GM18502 (cell line): ENCODE data around the gene CCDC172.

ENCODE experiments used
- ATAC-seq: cut with Tn5 transposase; IDR thresholded peaks from one replicate; pipeline ENCODE4 v1.9.1; 2021; ENCODE audit warnings: mild to moderate bottlenecking; ENCODE audit not compliant: unreplicated experiment, poor library complexity

The CCDC172 gene, protein sequence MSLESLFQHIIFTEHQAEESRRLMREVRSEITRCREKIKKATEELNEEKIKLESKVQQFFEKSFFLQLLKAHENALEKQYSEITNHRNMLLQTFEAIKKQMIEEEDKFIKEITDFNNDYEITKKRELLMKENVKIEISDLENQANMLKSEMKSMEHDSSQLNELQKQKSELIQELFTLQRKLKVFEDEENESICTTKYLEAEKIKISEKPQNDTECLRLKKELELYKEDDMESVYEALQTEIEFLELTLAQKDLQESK

DNA sequence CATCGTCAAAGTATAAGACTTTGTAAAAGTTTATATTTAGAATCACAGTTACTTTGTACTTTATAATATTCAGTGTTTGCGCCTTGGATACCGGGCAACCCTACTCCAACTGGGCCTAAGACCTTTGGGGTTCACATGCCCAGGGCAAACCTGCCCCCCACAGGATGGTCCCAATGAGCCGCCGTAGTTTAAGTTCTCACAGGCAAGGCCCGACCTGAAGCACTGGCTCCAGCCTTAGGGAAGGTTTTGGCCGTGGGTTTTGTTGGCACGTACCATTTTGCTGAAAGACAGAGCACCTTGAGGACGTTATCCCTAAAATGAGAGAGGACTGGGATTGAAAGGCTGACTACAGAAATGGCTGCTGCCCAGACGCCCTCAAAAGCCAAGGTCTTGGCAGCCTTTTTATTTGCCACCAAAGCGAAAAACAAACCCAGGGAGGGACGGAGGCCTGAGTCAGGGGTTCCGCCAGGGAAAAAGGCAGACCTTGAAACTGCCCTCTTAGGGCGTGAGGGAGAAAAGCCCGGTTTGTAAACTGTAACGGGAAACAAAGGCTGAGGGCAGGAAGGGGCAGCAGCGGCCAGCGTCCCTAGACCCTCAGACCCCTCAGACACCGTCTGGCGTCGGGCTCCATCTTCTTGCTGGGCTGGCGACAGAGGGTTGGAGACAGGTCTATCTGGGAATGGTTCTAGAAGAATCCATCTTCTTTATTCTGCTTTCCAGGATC is at the start of gene CCDC172:
Gene CCDC172, plus strand, starts transcription at position 222 of the 724 bp plus-strand sequence. CDS start 564 bp downstream, outside the sequence.
- no peak for ATAC-seq

DNA sequence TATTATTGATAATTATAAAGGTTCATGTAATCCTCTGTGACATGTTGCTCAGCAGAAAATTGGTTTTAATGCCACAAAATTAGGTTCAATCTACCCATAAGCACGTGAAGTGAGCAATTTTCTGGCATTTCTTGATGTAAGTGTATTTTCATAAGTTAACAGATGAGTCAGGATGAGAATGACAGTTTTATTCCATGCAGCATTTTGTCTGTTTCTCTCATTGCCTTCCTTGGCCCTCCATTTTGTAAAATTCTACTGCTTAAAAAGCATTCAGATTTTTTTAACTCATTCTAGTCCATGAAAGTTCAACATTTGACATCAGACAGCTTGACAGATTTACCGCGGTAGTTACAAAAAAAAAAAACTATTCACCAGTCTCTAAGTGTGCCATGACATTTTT is 47.3 kb upstream of the CCDC172 start:
- no peak for ATAC-seq

DNA sequence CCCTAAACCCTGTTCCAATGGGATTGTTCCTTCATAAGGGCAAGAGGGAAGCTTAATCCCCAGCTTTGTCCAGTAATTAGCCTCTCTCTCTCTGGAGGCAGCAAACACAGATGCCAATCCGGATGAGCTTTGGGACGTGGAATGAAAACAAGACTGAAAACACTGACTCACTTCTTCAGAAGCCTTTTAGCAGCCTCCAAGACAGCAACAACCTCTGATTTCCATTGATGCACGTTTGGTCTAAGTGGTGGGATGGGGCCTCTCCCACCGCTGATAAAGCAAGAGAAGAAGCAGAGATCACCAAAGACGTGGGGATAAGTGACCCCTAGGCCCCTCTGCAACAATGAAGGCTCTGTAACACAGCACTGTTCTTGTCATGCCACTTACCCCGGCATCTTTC is 45.4 kb upstream of the CCDC172 start:
- no peak for ATAC-seq

DNA sequence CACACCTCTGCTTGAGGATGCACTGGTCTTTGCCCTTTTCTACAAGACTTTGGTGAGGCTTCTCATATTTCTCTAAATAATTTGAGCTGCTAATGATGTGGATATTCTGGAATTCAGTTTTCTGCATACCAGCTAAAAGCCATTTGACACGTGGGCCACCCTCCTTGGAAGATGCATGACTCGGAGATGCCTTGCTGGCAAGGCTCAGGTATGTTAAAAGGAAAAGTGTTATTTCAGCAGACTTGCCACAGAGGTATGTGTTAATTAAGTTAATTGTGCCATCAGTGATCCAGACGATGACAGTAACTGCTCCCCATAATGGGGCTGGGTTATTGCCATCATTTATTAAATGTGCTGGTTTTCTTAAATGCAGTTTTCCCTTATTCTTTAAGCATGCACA is 42.5 kb upstream of the CCDC172 start:
- no peak for ATAC-seq

DNA sequence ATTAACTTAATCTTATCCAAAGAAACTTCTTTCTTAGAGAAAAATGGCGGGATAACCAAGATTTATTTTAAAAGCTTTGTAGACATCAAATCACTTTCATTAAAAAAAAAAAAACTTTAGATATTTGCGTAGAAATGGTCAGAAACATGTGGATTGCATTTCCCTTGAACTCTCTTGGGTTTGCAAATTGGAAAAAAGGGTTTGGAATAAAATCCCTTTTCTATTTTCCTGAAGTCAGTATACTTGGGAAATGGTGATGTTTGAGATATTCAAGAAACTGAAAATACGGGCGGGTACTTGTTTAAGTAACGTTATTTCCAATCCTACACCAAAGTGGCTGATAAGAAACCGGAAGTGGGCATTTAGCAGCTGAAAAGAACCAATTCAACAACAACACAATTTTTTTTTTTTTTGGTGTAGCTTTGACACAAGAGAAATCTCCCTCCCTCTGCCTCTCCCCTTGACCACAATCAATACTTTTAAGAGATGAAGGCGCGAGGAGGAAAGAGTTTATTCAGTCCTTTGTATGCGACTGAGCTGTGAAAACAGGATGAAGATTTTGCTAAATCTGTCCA is 37.5 kb upstream of the CCDC172 start:
- no peak for ATAC-seq

DNA sequence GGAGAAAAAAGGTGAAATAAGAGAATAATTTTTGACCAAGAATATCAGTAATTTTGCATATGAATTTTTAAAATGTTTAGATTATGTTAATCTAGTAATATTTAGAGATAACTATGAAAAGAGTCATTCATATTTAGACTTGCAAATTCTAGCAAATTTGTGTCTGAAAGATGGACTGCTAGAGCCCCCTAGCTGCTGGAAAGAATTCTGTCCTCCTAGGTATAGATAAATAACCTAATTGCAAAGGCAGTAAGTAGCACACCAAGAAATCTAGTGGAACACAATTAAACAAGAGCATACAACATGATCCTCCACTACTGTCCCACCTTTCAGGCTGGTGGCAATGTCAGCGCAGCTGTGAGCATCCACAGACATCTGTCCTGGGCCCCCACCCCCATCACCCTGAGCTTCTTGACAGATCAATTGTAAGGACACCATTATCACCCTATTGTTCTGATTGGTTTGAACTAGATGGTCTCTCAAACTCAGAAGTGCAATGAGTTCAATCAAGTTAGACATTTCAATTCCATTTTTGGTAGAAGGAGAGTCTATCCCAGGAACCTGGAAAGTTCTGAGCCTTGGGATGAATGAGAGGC is 36.2 kb upstream of the CCDC172 start:
- ATAC-seq = no peak

GRCh38 chr10:116289652-116290051 is 34.6 kb upstream of the CCDC172 start:
- ATAC-seq = no peak

GRCh38 chr10:116292493-116292892 is 31.8 kb upstream of the CCDC172 start:
- no peak for ATAC-seq

DNA sequence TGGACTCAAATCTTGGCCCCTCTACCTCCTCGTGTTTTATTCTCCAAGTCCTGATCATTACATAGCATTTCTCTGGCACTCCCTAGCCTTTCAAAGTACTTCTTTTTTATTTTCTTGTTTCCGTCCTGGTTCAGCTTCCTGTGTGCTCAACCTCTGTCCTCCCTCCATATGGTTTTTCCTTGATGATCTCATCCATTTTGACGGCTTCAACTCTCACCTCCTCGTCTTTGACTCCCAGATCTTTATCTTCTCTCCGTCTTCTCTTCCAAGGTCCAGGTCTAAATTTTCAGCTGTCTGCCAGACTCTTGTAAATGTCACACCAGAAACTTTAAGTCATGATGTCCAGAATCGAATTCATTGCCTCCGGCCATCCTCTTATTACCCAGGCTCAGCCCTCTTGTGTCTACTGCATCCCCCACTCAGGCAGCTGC is 27.9 kb upstream of the CCDC172 start:
- no peak for ATAC-seq

- no peak for ATAC-seq
Measured at GRCh38 chr10:116298586-116298985, 25.7 kb upstream of the CCDC172 start.

GRCh38 chr10:116300542-116300941 is 23.7 kb upstream of the CCDC172 start:
- no peak for ATAC-seq

- ATAC-seq = no peak
Measured at GRCh38 chr10:116304923-116305322, 19.3 kb upstream of the CCDC172 start.

GRCh38 chr10:116306847-116307246 is 17.4 kb upstream of the CCDC172 start:
- no peak for ATAC-seq

DNA sequence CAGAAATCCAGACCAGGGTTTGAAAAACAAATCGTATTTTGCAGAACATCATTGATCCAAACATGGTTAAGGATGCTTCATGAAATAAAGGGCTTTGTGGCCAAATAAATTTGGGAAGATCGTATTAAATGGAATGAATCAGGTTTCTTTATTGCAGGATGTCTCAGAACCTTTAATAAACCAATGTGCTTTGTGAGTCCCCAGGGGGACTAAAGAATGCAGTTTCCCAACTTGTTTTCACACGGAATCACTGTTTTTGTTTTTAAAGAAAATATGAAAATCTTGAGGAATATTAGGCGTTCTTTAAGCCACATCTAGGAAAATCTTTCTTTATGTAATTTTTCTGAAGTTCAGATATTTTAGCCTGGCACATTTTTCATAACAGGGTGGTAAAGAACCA is 16.8 kb upstream of the CCDC172 start:
- no peak for ATAC-seq

DNA sequence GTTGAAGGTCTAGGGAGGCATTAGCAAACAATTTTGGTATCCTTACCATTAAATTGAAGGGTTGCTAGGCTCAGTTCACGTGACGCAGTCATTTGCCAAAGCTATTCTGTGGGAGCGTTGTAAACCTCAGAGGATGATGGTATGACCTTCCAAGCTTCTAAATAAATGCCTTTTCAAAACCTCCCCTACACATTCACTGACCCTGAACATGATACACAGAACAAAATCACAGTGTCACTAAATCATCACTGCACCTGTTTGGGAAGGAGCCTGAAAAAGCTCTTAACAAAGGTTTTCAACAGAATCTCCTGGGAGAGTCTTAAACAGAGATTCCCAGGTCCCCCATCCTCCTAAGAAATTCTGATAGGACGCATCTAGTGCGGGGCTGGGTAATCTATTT is 13.2 kb upstream of the CCDC172 start:
- ATAC-seq = no peak

DNA sequence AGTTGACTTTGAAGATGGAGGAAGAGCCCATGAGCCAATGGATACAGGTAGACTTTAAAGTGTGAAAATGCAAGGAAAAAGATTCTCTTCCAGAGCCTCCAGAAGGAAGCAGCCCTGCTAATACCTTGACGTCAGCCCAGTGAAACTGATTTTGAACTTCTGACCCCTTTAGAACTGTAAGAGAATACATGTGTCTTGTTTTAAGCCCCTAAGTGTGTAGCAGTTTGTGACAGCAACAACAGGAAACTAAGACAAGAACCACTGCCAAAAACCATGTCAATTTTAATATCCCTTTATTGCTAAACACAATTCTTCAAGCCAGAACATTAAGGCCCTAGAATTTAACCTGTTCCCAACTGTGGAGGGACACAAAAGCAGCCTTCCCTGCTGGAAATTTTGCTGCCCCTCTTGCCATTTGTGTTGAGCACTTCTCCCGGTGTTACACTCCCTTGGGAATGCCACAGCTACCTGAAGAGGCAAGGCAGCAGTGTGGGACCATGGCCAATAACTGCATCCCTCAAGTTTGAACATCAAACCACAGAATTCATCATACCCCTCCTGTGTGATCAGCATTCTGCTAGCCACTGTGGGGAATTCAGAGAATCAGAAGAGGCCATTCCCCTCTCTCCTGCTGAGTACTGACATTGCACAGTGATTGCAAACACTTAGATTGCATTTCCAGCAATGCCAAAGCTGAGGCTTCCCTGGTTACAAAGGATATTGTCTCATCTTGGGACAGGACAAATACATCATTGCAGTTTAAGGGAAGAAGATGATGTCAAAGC is 12.3 kb upstream of the CCDC172 start:
- ATAC-seq = no peak

DNA sequence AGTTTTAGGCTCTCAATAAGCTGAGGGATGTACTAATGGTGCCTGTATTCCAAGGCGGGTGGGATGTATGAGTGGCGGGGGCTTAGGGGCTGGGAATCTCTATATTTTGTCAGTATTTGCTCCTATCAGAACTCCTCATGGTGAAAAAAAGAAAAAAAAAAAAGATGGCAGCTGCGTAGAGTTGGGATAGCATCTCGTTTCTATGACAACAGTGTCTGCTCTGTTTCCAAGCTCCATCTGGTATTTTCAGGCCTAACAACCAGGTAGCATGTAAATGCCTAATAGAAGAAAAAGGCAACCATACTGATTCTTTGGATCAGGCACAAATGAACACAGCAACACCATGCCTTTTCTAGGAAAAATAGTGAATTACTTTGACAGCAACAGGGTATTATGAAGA is 11.7 kb upstream of the CCDC172 start:
- ATAC-seq = no peak

GRCh38 chr10:116316503-116316902 is 7.7 kb upstream of the CCDC172 start:
- peak; percentile 50 for ATAC-seq

GRCh38 chr10:116324951-116325635 is 845 bp downstream of the CCDC172 start:
- no peak for ATAC-seq

DNA sequence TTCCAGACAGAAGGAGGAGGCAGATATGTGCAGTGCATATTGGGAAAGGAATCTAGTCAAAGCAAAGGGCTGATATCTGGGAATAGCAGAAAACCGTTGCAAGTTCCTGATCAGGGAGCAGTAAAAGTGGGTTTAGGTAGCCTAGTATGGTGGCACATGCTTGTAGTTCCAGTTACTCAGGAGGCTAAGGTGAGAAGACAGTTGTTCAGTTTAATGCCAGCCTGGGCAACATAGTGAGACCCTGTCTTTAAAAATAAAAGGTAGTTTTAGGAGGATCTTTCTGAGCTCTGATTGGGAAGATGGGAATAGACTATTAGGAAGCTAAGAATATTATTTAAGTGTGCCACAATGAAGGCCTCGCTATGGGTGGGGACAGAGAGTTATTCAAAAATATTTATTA is 1.7 kb downstream of the CCDC172 start:
- ATAC-seq = no peak
